H1 (cell line): ENCODE data around the gene PHKG2. TPM values are rescaled to one million over a fixed set of nuclear protein-coding genes. Genes with fewer than 3 reads are reported as not detected.

Experiments used
- CTCF ChIA-PET: fragments of 300-600 bp; sonication (Branson Sonifier 250); formaldehyde crosslinking; loops from one replicate; lab custom pipeline; 2021; ENCODE audit not compliant: partially characterized antibody; lab: Charles Lee
- POLR2A ChIA-PET: fragments of 300-600 bp; sonication (Branson Sonifier 250); formaldehyde crosslinking; loops from one replicate; lab custom pipeline; 2021; ENCODE audit warnings: inconsistent platforms; ENCODE audit not compliant: partially characterized antibody; lab: Charles Lee
- DNase-seq, 2 experiments: peaks; one replicate each; pipeline versions ENCODE4 v3.0.0 to v3.0.0-alpha.2; 2010 to 2022; ENCODE audit warnings: low spot score in 2 of 2, low read depth in 1 of 2, mixed read lengths in 1 of 2
- FAIRE-seq: peaks from 2 replicates; lab custom pipeline; 2011; peaks lifted over from hg19 to GRCh38; lab: Jason Lieb, UNC
- H2AFZ ChIP-seq: 2 replicates; pipeline ENCODE4 v1.8.1; 2012; ENCODE audit warnings: low read length, inconsistent platforms
- H2AK5ac ChIP-seq: 2 replicates; pipeline ENCODE4 v1.6.1; 2013; ENCODE audit warnings: low read depth, low read length
- H2BK120ac ChIP-seq: replicated peaks from 2 replicates; pipeline ENCODE3; 2013; ENCODE audit warnings: low read depth, low read length, inconsistent platforms
- H2BK12ac ChIP-seq: 2 replicates; pipeline ENCODE4 v1.6.1; 2013; ENCODE audit warnings: low read depth, low read length
- H2BK15ac ChIP-seq: 2 replicates; pipeline ENCODE4 v1.6.1; 2013; ENCODE audit warnings: low read length
- H2BK20ac ChIP-seq: 2 replicates; pipeline ENCODE4 v1.6.1; 2013; ENCODE audit warnings: low read length
- H2BK5ac ChIP-seq: 2 replicates; pipeline ENCODE4 v1.6.1; 2013; ENCODE audit warnings: low read depth, low read length
- H3K14ac ChIP-seq: 2 replicates; pipeline ENCODE4 v1.6.1; 2013; ENCODE audit warnings: inconsistent platforms; ENCODE audit not compliant: insufficient read length
- H3K18ac ChIP-seq: 2 replicates; pipeline ENCODE4 v1.6.1; 2013; ENCODE audit warnings: low read length; ENCODE audit errors: extremely low read depth
- H3K23ac ChIP-seq: 2 replicates; pipeline ENCODE4 v1.6.1; 2013; ENCODE audit warnings: inconsistent platforms; ENCODE audit not compliant: insufficient read length
- H3K23me2 ChIP-seq: 2 replicates; pipeline ENCODE4 v1.6.1; 2013; ENCODE audit warnings: low read depth, low read length
- H3K27ac ChIP-seq: 2 replicates; pipeline ENCODE4 v1.6.1; 2011; ENCODE audit warnings: low read depth, low read length, inconsistent platforms
- H3K27me3 ChIP-seq, 4 experiments: replicated peaks in 1 of 4; 1 replicate in 1 of 4; 2 replicates in 3 of 4; pipeline versions ENCODE4 v1.6.1 to v1.8.1; 2011 to 2013; ENCODE audit warnings: low read length in 3 of 4, mild to moderate bottlenecking in 3 of 4, inconsistent platforms in 2 of 4, mixed read lengths in 2 of 4, moderate library complexity in 1 of 4; ENCODE audit not compliant: control insufficient read depth in 3 of 4, insufficient read depth in 3 of 4; ENCODE audit errors: extremely low read depth in 1 of 4
- H3K36me3 ChIP-seq, 4 experiments: 2 replicates each; pipeline versions ENCODE4 v1.6.1 to v1.8.1; 2011 to 2013; ENCODE audit warnings: mild to moderate bottlenecking in 4 of 4, low read length in 3 of 4, moderate library complexity in 2 of 4, control low read depth in 1 of 4, inconsistent platforms in 1 of 4; ENCODE audit not compliant: insufficient read depth in 4 of 4, control insufficient read depth in 2 of 4
- H3K4ac ChIP-seq: replicated peaks from 2 replicates; pipeline ENCODE3; 2013; ENCODE audit warnings: low read length, low read depth, mixed read lengths, inconsistent platforms; ENCODE audit not compliant: insufficient read length
- H3K4me1 ChIP-seq, 4 experiments: replicated peaks in 1 of 4; 1 replicate in 1 of 4; 2 replicates in 3 of 4; pipeline versions ENCODE4 v1.6.1 to v1.8.1; 2011 to 2013; ENCODE audit warnings: low read length in 3 of 4, inconsistent platforms in 2 of 4, mixed read lengths in 1 of 4; ENCODE audit not compliant: insufficient read depth in 4 of 4, control insufficient read depth in 3 of 4
- H3K4me2 ChIP-seq, 2 experiments: 2 replicates each; pipeline versions ENCODE4 v1.6.1 to v1.8.1; 2011 to 2013; ENCODE audit warnings: low read depth in 2 of 2, low read length in 2 of 2, control low read depth in 1 of 2, inconsistent platforms in 1 of 2, mild to moderate bottlenecking in 1 of 2; ENCODE audit not compliant: insufficient read depth in 1 of 2
- H3K4me3 ChIP-seq, 4 experiments: fragments of 200-600, 300-600 bp in 1 of 4; sonication (generic), shearing (Covaris generic), sonication (Bioruptor Twin) in 1 of 4; 2 replicates each; pipeline versions ENCODE4 v1.5.1 to v1.8.1; 2011 to 2016; ENCODE audit warnings: low read length in 4 of 4, low read depth in 3 of 4, control low read depth in 2 of 4, inconsistent platforms in 2 of 4, mild to moderate bottlenecking in 2 of 4, mixed read lengths in 1 of 4, moderate library complexity in 1 of 4; ENCODE audit not compliant: insufficient read depth in 2 of 4; ENCODE audit errors: extremely low read depth in 1 of 4
- H3K56ac ChIP-seq: replicated peaks from 2 replicates; pipeline ENCODE3; 2013; ENCODE audit warnings: low read depth, mild to moderate bottlenecking, mixed read lengths, low read length, inconsistent platforms; ENCODE audit not compliant: insufficient read length
- H3K79me1 ChIP-seq: 2 replicates; pipeline ENCODE4 v1.6.1; 2013; ENCODE audit warnings: low read depth, low read length, control low read depth
- H3K79me2 ChIP-seq, 2 experiments: 2 replicates each; pipeline versions ENCODE4 v1.6.1 to v1.8.1; 2012 to 2013; ENCODE audit warnings: low read length in 2 of 2, mild to moderate bottlenecking in 2 of 2, inconsistent platforms in 1 of 2; ENCODE audit not compliant: insufficient read depth in 2 of 2, control insufficient read depth in 1 of 2
- H3K9ac ChIP-seq, 4 experiments: replicated peaks in 1 of 4; 1 replicate in 1 of 4; 2 replicates in 3 of 4; pipeline versions ENCODE4 v1.6.1 to v1.8.1; 2011 to 2013; ENCODE audit warnings: low read depth in 3 of 4, low read length in 3 of 4, control low read depth in 2 of 4, mild to moderate bottlenecking in 2 of 4, moderate library complexity in 2 of 4, inconsistent platforms in 1 of 4; ENCODE audit errors: extremely low read depth in 1 of 4
- H3K9me3 ChIP-seq, 2 experiments: 2 replicates each; pipeline versions ENCODE4 v1.6.1 to v1.8.1; 2012 to 2013; ENCODE audit warnings: mild to moderate bottlenecking in 2 of 2, moderate library complexity in 2 of 2, control low read depth in 1 of 2, inconsistent platforms in 1 of 2, low read depth in 1 of 2, low read length in 1 of 2, mixed read lengths in 1 of 2; ENCODE audit not compliant: insufficient read depth in 2 of 2
- H4K20me1 ChIP-seq, 2 experiments: replicated peaks in 1 of 2; 2 replicates each; pipeline versions ENCODE3 to v1.8.1; 2011 to 2013; ENCODE audit warnings: inconsistent platforms in 2 of 2, low read length in 2 of 2, mild to moderate bottlenecking in 1 of 2; ENCODE audit not compliant: insufficient read depth in 2 of 2, control insufficient read depth in 1 of 2
- H4K5ac ChIP-seq: 2 replicates; pipeline ENCODE4 v1.6.1; 2013; ENCODE audit warnings: low read length, low read depth, mixed read lengths, inconsistent platforms; ENCODE audit not compliant: insufficient read length
- H4K8ac ChIP-seq: 2 replicates; pipeline ENCODE4 v1.8.0; 2013; ENCODE audit warnings: mild to moderate bottlenecking, moderate library complexity, low read length, inconsistent platforms; ENCODE audit not compliant: insufficient read depth; ENCODE audit errors: extremely low read depth
- H4K91ac ChIP-seq: replicated peaks from 2 replicates; pipeline ENCODE3; 2013; ENCODE audit warnings: low read length, mixed read lengths, inconsistent platforms; ENCODE audit not compliant: insufficient read length
- BCL11A ChIP-seq, 2 experiments: IDR thresholded peaks; one replicate each; pipeline ENCODE4 v1.6.1; 2011; ENCODE audit warnings: low read depth in 2 of 2, low read length in 2 of 2, mild to moderate bottlenecking in 2 of 2
- CBX5 ChIP-seq: fragments of 300-800, 300-1000 bp; sonication (generic); IDR thresholded peaks from 2 replicates; pipeline ENCODE4 v1.7.1; 2016; ENCODE audit warnings: antibody characterized with exemption, low read length, low read depth
- CEBPB ChIP-seq: IDR thresholded peaks from 2 replicates; pipeline ENCODE4 v1.6.1; 2012; ENCODE audit warnings: low read depth, low read length
- CREB1 ChIP-seq: IDR thresholded peaks from 2 replicates; pipeline ENCODE4 v1.6.1; 2012; ENCODE audit warnings: inconsistent platforms
- FOSL1 ChIP-seq: IDR thresholded peaks from 2 replicates; pipeline ENCODE4 v1.6.1; 2011; ENCODE audit warnings: mild to moderate bottlenecking, low read depth, low read length, moderate library complexity; ENCODE audit not compliant: insufficient read depth
- GTF2F1 ChIP-seq: IDR thresholded peaks from 2 replicates; pipeline ENCODE4 v1.6.1; 2012; ENCODE audit warnings: low read depth, low read length, improper control_type of control experiment, borderline replicate concordance
- HDAC2 ChIP-seq, 2 experiments: fragments of 300-600 bp in 1 of 2; sonication (generic) in 1 of 2; IDR thresholded peaks; 2 replicates each; pipeline ENCODE4 v1.6.1; 2011 to 2012; ENCODE audit warnings: low read depth in 2 of 2, low read length in 2 of 2, mild to moderate bottlenecking in 2 of 2, moderate library complexity in 2 of 2, borderline replicate concordance in 1 of 2, inconsistent platforms in 1 of 2
- JUN ChIP-seq: IDR thresholded peaks from 2 replicates; pipeline ENCODE4 v1.6.1; 2011; ENCODE audit warnings: low read depth, mild to moderate bottlenecking, improper control_type of control experiment, low read length
- MAFK ChIP-seq: IDR thresholded peaks from 2 replicates; pipeline ENCODE4 v1.6.1; 2012; ENCODE audit warnings: low read depth, mild to moderate bottlenecking, improper control_type of control experiment, low read length
- PHF8 ChIP-seq: fragments of 200-600 bp; sonication (generic); conservative IDR thresholded peaks from 2 replicates; pipeline ENCODE4 v1.7.1; 2012; ENCODE audit warnings: low read depth, mild to moderate bottlenecking, inconsistent platforms, low read length, moderate library complexity
- POU5F1 ChIP-seq: IDR thresholded peaks from 2 replicates; pipeline ENCODE4 v1.6.1; 2011; ENCODE audit warnings: low read depth, mild to moderate bottlenecking, low read length, moderate library complexity
- RAD21 ChIP-seq, 2 experiments: IDR thresholded peaks in 1 of 2; conservative IDR thresholded peaks in 1 of 2; 2 replicates each; pipeline ENCODE4 v1.6.1; 2011; ENCODE audit warnings: low read depth in 2 of 2, low read length in 2 of 2, improper control_type of control experiment in 1 of 2, inconsistent platforms in 1 of 2, mild to moderate bottlenecking in 1 of 2, moderate library complexity in 1 of 2
- RFX5 ChIP-seq: IDR thresholded peaks from 2 replicates; pipeline ENCODE4 v1.6.1; 2011; ENCODE audit warnings: low read depth, low read length, improper control_type of control experiment, borderline replicate concordance
- TAF1 ChIP-seq: IDR thresholded peaks from 2 replicates; pipeline ENCODE4 v1.6.1; 2011; ENCODE audit warnings: mild to moderate bottlenecking, low read depth, low read length
- TEAD4 ChIP-seq: IDR thresholded peaks from 2 replicates; pipeline ENCODE4 v1.6.1; 2012; ENCODE audit warnings: low read depth, low read length, inconsistent platforms, mixed read lengths
- WGBS, 2 experiments: shearing (Covaris generic) in 1 of 2; methylation state at CpG; one replicate each; pipeline versions ENCODE4 v1.1.6 to v1.1.7; 2013 to 2015; ENCODE audit warnings: low lambda C conversion rate in 2 of 2, mixed read lengths in 2 of 2, inconsistent platforms in 1 of 2, low coverage in 1 of 2, missing lambda C conversion rate in 1 of 2; ENCODE audit not compliant: insufficient replicate concordance in 2 of 2, insufficient coverage in 1 of 2, insufficient read length in 1 of 2; ENCODE audit errors: extremely low coverage in 1 of 2, missing lambda C conversion rate in 1 of 2; 5-methylcytosine and 5-hydroxymethylcytosine counted together
- polyA plus RNA-seq, 7 experiments: library from polyadenylated mRNA; depleted of rRNA in 3 of 7; stranded (reverse) in 5 of 7; unstranded in 2 of 7; fragments of >200 nt in 5 of 7; fragments of 200-250 nt in 2 of 7; gene quantifications; 1 replicate in 5 of 7; 2 replicates in 1 of 7; 4 replicates in 1 of 7; pipeline versions ENCODE4 v1.2.1 to v1.2.3, GENCODE V29; 2011 to 2013; ENCODE audit warnings: missing spikeins in 2 of 7, mixed read lengths in 2 of 7
- total RNA-seq: library from RNA; stranded (reverse); fragmentation: NEBNext Ultra II Directional; extraction: Animal tissue kit (Norgen Biotek cat#: 25700); gene quantifications from 2 replicates; pipeline ENCODE4 v1.2.1, GENCODE V29; 2021

PHKG2 gene
- total and polyA plus RNA-seq, 2 of the 8 experiments (the other 6 are each of a cell fraction or from before 2014, with no cell fraction given) = 36.0 to 53.4 TPM

DNA sequence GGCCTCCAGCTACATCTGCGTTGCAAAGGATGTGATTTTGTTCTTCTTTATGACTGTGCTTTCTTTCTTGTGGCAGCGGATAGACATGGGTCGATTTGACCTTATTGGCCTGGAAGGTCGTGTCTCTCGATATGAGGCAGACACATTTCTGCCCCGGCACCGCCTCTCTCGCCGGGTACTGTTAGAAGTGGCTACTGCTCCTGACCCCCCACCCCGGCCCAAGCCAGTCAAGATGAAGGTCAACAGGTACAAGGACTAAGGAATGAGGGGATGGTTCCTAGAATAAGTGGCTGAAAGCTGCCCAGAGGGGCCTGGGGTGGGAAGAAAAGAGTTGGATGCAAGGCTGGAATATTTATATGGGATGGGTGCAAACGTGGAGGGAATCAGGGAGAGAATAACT is 28.1 kb upstream of the PHKG2 start:
- Histone ChIP-seq H2AK5ac (no peak overlapping the region), H3K4me2 (no peak overlapping the region), H4K8ac (no peak overlapping the region), H3K4me3 (no peak overlapping the region), H3K9ac (no peak overlapping the region), H3K9me3 (no peaks in the 10 kb centered on the region), H3K18ac (no peak overlapping the region), H3K79me2 (no peaks in the 10 kb centered on the region), H3K56ac (no peak overlapping the region), H3K23me2 (no peaks in the 10 kb centered on the region; the same call in 1 of the 2 replicates), H4K20me1 (peaks cover 8 to 29% of the 10 kb centered on the region in 2 experiments), H3K23ac (no peak overlapping the region), H3K4ac (no peak overlapping the region), H3K4me1 (no peaks in the 10 kb centered on the region), H2BK20ac (no peak overlapping the region), H4K91ac (no peak overlapping the region), H2AFZ (no peak overlapping the region), H3K27ac (no peak overlapping the region), H2BK120ac (no peak overlapping the region), H2BK5ac (no peak overlapping the region), H3K36me3 (peaks cover 48 to 85% (median 75%) of the 10 kb centered on the region in 4 experiments), H2BK15ac (no peak overlapping the region), H3K14ac (no peak overlapping the region), H3K79me1 (peaks cover 6% of the 10 kb centered on the region; the same call in 1 of the 2 replicates), H2BK12ac (no peak overlapping the region), H4K5ac (no peak overlapping the region), H3K27me3 (no peaks in the 10 kb centered on the region)
- CTCF ChIA-PET = interaction anchor here (1.1 kb wide), 1 partner anchor 27 kb away, joined by 3 read pairs; no protein-coding TSS in a partner anchor
- POLR2A ChIA-PET = interaction anchor here (1.3 to 6.8 kb wide), 6 partner anchors 8 to 36 kb away, joined by 3 to 80 read pairs (median 14); partner anchors contain the start of gene SRCAP
- FAIRE-seq (no peak), DNase-seq (no peak)
- WGBS, 2 experiments = 94% methylated on average over 11 of the region's 11 CpGs; no CpG with 5 or more reads in 1 of the 2 experiments
- TF ChIP-seq RFX5 (no peak), JUN (no peak), HDAC2 (IDR thresholded peaks at IDR 0.05; ENCODE audit: borderline replicate concordance in 1 of 2, low read depth in 2 of 2, low read length in 2 of 2) (no peak), GTF2F1 (no peak), MAFK (no peak), PHF8 (no peak), FOSL1 (no peak), TAF1 (no peak), CREB1 (no peak), CBX5 (no peak), RAD21 (IDR thresholded peaks at IDR 0.05 in 1 of 2, conservative IDR thresholded peaks at IDR 0.05 in 1 of 2; ENCODE audit: low read depth in 2 of 2, low read length in 2 of 2) (no peak), CEBPB (no peak), BCL11A (IDR thresholded peaks at IDR 0.05; ENCODE audit: low read depth in 2 of 2, low read length in 2 of 2) (no peak), TEAD4 (no peak), POU5F1 (no peak)
